SK-N-SH (cell line): ENCODE data around the gene CTPS1. TPM values are rescaled to one million over a fixed set of nuclear protein-coding genes. Genes with fewer than 3 reads are reported as not detected.

ENCODE experiments used
- CTCF ChIA-PET: fragments of 300-600, 350-600 bp; formaldehyde crosslinking; extraction: SDS; loops from one replicate; lab custom pipeline; 2021; lab: Yijun Ruan, JAX
- POLR2A ChIA-PET: fragments of 350-600 bp; sonication (Branson Sonifier 250); formaldehyde crosslinking; extraction: SDS; loops from one replicate; lab custom pipeline; 2020; ENCODE audit warnings: antibody characterized with exemption, inconsistent platforms; lab: Yijun Ruan, JAX
- DNase-seq: peaks from one replicate; pipeline ENCODE4 v3.0.0; 2012
- H2AFZ ChIP-seq: fragments of 200-600 bp; sonication (generic); 2 replicates; pipeline ENCODE4 v1.8.1; 2016; ENCODE audit warnings: antibody characterized with exemption, mild to moderate bottlenecking, low read depth
- H3F3A ChIP-seq: fragments of 200-600 bp; sonication (generic); replicated peaks from 2 replicates; pipeline ENCODE3; 2016; ENCODE audit warnings: antibody characterized with exemption, mild to moderate bottlenecking; ENCODE audit not compliant: insufficient read depth
- H3K27ac ChIP-seq, 2 experiments: fragments of 200-500 bp in 1 of 2; fragments of 200-600 bp in 1 of 2; sonication (Bioruptor generic) in 1 of 2; sonication (generic), shearing (Covaris generic) in 1 of 2; 2 replicates each; pipeline versions ENCODE4 v1.5.1 to v1.6.1; 2014 to 2016; ENCODE audit warnings: low read depth in 2 of 2, inconsistent platforms in 1 of 2, low read length in 1 of 2, mild to moderate bottlenecking in 1 of 2, mixed read lengths in 1 of 2
- H3K27me3 ChIP-seq: fragments of 200-600 bp; sonication (generic), shearing (Covaris generic); 2 replicates; pipeline ENCODE4 v1.6.1; 2016; ENCODE audit warnings: mixed run types; ENCODE audit not compliant: insufficient read depth
- H3K36me3 ChIP-seq, 2 experiments: fragments of 200-500 bp in 1 of 2; fragments of 200-600 bp in 1 of 2; sonication (Bioruptor generic) in 1 of 2; sonication (generic) in 1 of 2; replicated peaks in 1 of 2; 2 replicates each; pipeline versions ENCODE3 to v1.5.1; 2014 to 2016; ENCODE audit warnings: low read length in 1 of 2, mild to moderate bottlenecking in 1 of 2; ENCODE audit not compliant: insufficient read depth in 2 of 2, control insufficient read depth in 1 of 2
- H3K4me1 ChIP-seq, 2 experiments: fragments of 200-500 bp in 1 of 2; fragments of 200-600 bp in 1 of 2; sonication (Bioruptor generic) in 1 of 2; sonication (generic), shearing (Covaris generic) in 1 of 2; 2 replicates each; pipeline versions ENCODE4 v1.5.1 to v1.6.1; 2014 to 2016; ENCODE audit warnings: low read depth in 1 of 2, low read length in 1 of 2, mixed run types in 1 of 2; ENCODE audit not compliant: insufficient read depth in 2 of 2, control insufficient read depth in 1 of 2
- H3K4me2 ChIP-seq: fragments of 200-600 bp; sonication (generic), shearing (Covaris generic); 2 replicates; pipeline ENCODE4 v1.6.1; 2017; ENCODE audit warnings: mixed run types
- H3K4me3 ChIP-seq, 2 experiments: fragments of 200-500 bp in 1 of 2; fragments of 200-600 bp in 1 of 2; sonication (Bioruptor generic) in 1 of 2; sonication (generic), shearing (Covaris generic) in 1 of 2; 2 replicates each; pipeline versions ENCODE4 v1.5.1 to v1.8.1; 2014 to 2016; ENCODE audit warnings: low read depth in 2 of 2, inconsistent platforms in 1 of 2, low read length in 1 of 2, mild to moderate bottlenecking in 1 of 2, mixed read lengths in 1 of 2, moderate library complexity in 1 of 2
- H3K79me2 ChIP-seq: fragments of 200-600 bp; sonication (generic); 2 replicates; pipeline ENCODE4 v1.8.1; 2017; ENCODE audit warnings: mild to moderate bottlenecking; ENCODE audit not compliant: insufficient read depth
- H3K9ac ChIP-seq: fragments of 200-600 bp; sonication (generic); 2 replicates; pipeline ENCODE4 v1.6.1; 2017; ENCODE audit warnings: mixed run types
- H3K9me2 ChIP-seq: fragments of 200-600 bp; sonication (generic); 2 replicates; pipeline ENCODE4 v1.6.1; 2017; ENCODE audit warnings: mixed run types
- H3K9me3 ChIP-seq: fragments of 200-600 bp; sonication (generic); 2 replicates; pipeline ENCODE4 v1.6.1; 2017; ENCODE audit warnings: mixed run types, mild to moderate bottlenecking, moderate library complexity
- H4K20me1 ChIP-seq: fragments of 200-600 bp; sonication (generic); 2 replicates; pipeline ENCODE4 v1.6.1; 2017; ENCODE audit warnings: mild to moderate bottlenecking, mixed run types; ENCODE audit not compliant: insufficient read depth
- GATA2 ChIP-seq: sonication (generic); formaldehyde crosslinking; IDR thresholded peaks from 2 replicates; pipeline ENCODE4 v1.5.0; 2020; ENCODE audit warnings: mild to moderate bottlenecking, missing genetic modification reagents
- MXI1 ChIP-seq: IDR thresholded peaks from 2 replicates; pipeline ENCODE4 v1.6.1; 2012; ENCODE audit warnings: mild to moderate bottlenecking, low read depth, low read length, improper control_type of control experiment
- RFX5 ChIP-seq: IDR thresholded peaks from 2 replicates; pipeline ENCODE4 v1.6.1; 2012; ENCODE audit warnings: mild to moderate bottlenecking, improper control_type of control experiment, low read length
- SIN3A ChIP-seq: IDR thresholded peaks from 2 replicates; pipeline ENCODE4 v1.6.1; 2012; ENCODE audit warnings: low read depth, mild to moderate bottlenecking, low read length, moderate library complexity, borderline replicate concordance
- TAF1 ChIP-seq: IDR thresholded peaks from 2 replicates; pipeline ENCODE4 v1.6.1; 2012; ENCODE audit warnings: low read depth, mild to moderate bottlenecking, low read length, moderate library complexity, borderline replicate concordance
- WGBS: methylation state at CpG from one replicate; pipeline ENCODE4 v1.1.6; 2017; ENCODE audit warnings: low lambda C conversion rate; 5-methylcytosine and 5-hydroxymethylcytosine counted together
- polyA plus RNA-seq, 3 experiments: library from polyadenylated mRNA; depleted of rRNA; stranded (reverse); fragments of >200 nt; gene quantifications; 2 replicates each; pipeline ENCODE4 v1.2.3, GENCODE V29; 2012
- TF ChIP-seq, protein P1 (sequence below): IDR thresholded peaks from 2 replicates; pipeline ENCODE4 v1.4.0; 2012; ENCODE audit warnings: low read depth, borderline replicate concordance
- TF ChIP-seq, protein P2 (sequence below): fragments of 150-350 bp; IDR thresholded peaks from 2 replicates; pipeline ENCODE4 v1.6.1; 2017; ENCODE audit warnings: antibody characterized with exemption, low read length, low read depth, borderline replicate concordance
- TF ChIP-seq, protein P3 (sequence below): IDR thresholded peaks from 2 replicates; pipeline ENCODE4 v1.4.0; 2012; ENCODE audit warnings: low read depth
- TF ChIP-seq, protein P4 (sequence below): fragments of 200-600 bp; sonication (generic); IDR thresholded peaks from 2 replicates; pipeline ENCODE4 v1.6.1; 2017; ENCODE audit warnings: antibody characterized with exemption, mild to moderate bottlenecking, moderate library complexity

CTPS1 gene
- polyA plus RNA-seq, 1 of the 3 experiments (the other 2 are of a cell fraction), result 34.5 TPM

DNA sequence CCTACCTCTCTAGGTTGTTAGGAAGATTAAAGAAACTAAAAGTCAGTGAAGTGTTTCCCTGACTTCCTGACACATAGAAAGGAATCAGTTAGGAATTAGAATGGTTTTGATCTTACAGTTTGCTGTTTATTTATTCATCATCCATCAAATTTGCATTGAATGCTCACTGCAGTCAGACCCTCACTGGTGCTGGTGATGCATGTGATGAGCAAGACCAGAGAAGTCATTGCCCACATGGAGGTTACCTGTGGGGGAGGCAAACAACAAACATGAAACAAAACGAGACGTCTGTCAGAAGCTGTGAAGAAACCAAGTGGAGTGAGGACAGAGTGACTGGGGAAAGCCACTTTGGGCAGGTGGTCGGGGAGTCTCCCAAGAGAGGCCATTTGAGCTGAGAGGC lies 6.4 kb downstream of the CTPS1 start:
- WGBS, result 91% methylated on average over 3 of the region's 3 CpGs
- no peak overlapping the region for H3K9ac ChIP-seq
- POLR2A ChIA-PET, result interaction anchor here (0.5 kb wide), 1 partner anchor 1787 kb away, joined by 3 read pairs; no protein-coding TSS in a partner anchor
- peaks cover 23% of the 10 kb centered on the region for H3F3A ChIP-seq
- H2AFZ ChIP-seq, result no peak overlapping the region
- peaks cover 12 to 36% of the 10 kb centered on the region in 2 experiments for H3K4me1 ChIP-seq
- peaks cover 49% of the 10 kb centered on the region for H4K20me1 ChIP-seq
- H3K9me2 ChIP-seq, result no peaks in the 10 kb centered on the region
- peak overlapping the region; percentile 12; the same call in 1 of the 2 replicates for H3K4me2 ChIP-seq
- CTCF ChIA-PET, result interaction anchor here (1.1 to 1.2 kb wide), 2 partner anchors 12 to 17 kb away, joined by 3 to 4 read pairs; no protein-coding TSS in a partner anchor
- no peak overlapping the region for H3K4me3 ChIP-seq
- H3K9me3 ChIP-seq, result no peaks in the 10 kb centered on the region
- no peaks in the 10 kb centered on the region for H3K27me3 ChIP-seq
- DNase-seq, result no peak
- peaks cover 91% of the 10 kb centered on the region for H3K79me2 ChIP-seq
- no peak overlapping the region; a peak in 1 of 4 replicates for H3K27ac ChIP-seq
- TF ChIP-seq TAF1, result no peak
- TF ChIP-seq, protein P1, sequence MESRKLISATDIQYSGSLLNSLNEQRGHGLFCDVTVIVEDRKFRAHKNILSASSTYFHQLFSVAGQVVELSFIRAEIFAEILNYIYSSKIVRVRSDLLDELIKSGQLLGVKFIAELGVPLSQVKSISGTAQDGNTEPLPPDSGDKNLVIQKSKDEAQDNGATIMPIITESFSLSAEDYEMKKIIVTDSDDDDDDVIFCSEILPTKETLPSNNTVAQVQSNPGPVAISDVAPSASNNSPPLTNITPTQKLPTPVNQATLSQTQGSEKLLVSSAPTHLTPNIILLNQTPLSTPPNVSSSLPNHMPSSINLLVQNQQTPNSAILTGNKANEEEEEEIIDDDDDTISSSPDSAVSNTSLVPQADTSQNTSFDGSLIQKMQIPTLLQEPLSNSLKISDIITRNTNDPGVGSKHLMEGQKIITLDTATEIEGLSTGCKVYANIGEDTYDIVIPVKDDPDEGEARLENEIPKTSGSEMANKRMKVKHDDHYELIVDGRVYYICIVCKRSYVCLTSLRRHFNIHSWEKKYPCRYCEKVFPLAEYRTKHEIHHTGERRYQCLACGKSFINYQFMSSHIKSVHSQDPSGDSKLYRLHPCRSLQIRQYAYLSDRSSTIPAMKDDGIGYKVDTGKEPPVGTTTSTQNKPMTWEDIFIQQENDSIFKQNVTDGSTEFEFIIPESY, result no peak
- TF ChIP-seq, protein P2, sequence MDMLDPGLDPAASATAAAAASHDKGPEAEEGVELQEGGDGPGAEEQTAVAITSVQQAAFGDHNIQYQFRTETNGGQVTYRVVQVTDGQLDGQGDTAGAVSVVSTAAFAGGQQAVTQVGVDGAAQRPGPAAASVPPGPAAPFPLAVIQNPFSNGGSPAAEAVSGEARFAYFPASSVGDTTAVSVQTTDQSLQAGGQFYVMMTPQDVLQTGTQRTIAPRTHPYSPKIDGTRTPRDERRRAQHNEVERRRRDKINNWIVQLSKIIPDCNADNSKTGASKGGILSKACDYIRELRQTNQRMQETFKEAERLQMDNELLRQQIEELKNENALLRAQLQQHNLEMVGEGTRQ, result no peak
- TF ChIP-seq, protein P3, sequence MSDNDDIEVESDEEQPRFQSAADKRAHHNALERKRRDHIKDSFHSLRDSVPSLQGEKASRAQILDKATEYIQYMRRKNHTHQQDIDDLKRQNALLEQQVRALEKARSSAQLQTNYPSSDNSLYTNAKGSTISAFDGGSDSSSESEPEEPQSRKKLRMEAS, result no peak
- TF ChIP-seq, protein P4, sequence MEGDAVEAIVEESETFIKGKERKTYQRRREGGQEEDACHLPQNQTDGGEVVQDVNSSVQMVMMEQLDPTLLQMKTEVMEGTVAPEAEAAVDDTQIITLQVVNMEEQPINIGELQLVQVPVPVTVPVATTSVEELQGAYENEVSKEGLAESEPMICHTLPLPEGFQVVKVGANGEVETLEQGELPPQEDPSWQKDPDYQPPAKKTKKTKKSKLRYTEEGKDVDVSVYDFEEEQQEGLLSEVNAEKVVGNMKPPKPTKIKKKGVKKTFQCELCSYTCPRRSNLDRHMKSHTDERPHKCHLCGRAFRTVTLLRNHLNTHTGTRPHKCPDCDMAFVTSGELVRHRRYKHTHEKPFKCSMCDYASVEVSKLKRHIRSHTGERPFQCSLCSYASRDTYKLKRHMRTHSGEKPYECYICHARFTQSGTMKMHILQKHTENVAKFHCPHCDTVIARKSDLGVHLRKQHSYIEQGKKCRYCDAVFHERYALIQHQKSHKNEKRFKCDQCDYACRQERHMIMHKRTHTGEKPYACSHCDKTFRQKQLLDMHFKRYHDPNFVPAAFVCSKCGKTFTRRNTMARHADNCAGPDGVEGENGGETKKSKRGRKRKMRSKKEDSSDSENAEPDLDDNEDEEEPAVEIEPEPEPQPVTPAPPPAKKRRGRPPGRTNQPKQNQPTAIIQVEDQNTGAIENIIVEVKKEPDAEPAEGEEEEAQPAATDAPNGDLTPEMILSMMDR, result no peak
- no peak for TF ChIP-seq RFX5
- TF ChIP-seq MXI1, result no peak
- no peak for TF ChIP-seq GATA2
- peaks cover 63 to 71% of the 10 kb centered on the region in 2 experiments for H3K36me3 ChIP-seq

DNA sequence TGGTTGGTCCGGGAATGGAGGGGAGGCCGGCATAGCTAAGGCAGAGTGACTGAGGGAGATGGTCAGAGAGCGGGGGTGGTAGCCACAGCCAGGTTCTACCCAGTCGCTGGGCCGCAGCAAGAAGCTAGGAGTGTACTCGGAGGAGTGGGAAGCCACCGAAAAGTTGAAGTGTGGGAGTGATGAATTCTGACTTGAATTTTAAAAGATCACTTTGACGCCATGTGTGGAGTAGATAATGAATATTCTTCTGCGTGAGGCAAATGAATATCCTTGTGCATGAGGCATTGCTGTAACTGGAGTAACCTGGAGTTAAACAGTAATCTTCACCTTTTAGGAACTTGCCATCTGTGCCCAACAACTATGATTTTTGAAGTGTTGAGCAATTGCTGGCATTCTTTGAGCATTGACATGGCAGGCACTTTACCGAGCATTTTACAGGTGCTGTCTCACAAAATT lies 6.9 kb downstream of the CTPS1 start:
- CTCF ChIA-PET, result interaction anchor here (1.1 kb wide), 1 partner anchor 12 kb away, joined by 3 read pairs; no protein-coding TSS in a partner anchor
- no peak for DNase-seq
- peaks cover 68 to 76% of the 10 kb centered on the region in 2 experiments for H3K36me3 ChIP-seq
- H3K79me2 ChIP-seq, result peaks cover 89% of the 10 kb centered on the region
- no peak overlapping the region for H3K9ac ChIP-seq
- H3F3A ChIP-seq, result peaks cover 23% of the 10 kb centered on the region
- no peaks in the 10 kb centered on the region for H3K9me3 ChIP-seq
- H2AFZ ChIP-seq, result no peak overlapping the region
- H3K4me1 ChIP-seq, result peaks cover 7 to 31% of the 10 kb centered on the region in 2 experiments
- POLR2A ChIA-PET, result interaction anchor here (0.5 kb wide), 1 partner anchor 1787 kb away, joined by 3 read pairs; no protein-coding TSS in a partner anchor
- H3K27ac ChIP-seq, result no peak overlapping the region
- H4K20me1 ChIP-seq, result peaks cover 44% of the 10 kb centered on the region
- WGBS, result 94% methylated on average over 10 of the region's 10 CpGs
- no peak overlapping the region for H3K4me2 ChIP-seq
- no peaks in the 10 kb centered on the region for H3K9me2 ChIP-seq
- H3K4me3 ChIP-seq, result no peak overlapping the region
- H3K27me3 ChIP-seq, result no peaks in the 10 kb centered on the region
- no peak for TF ChIP-seq SIN3A
